Measurements from ENCODE around the gene PRXL2C. TPM values are rescaled to one million over a fixed set of nuclear protein-coding genes. Genes with fewer than 3 reads are reported as not detected.

The PRXL2C gene
- total and polyA plus RNA-seq, 10 of the 15 experiments (the other 5 are each of a cell fraction or from before 2014, with no cell fraction given): 4.0 to 16.0 (median 7.4) TPM

DNA sequence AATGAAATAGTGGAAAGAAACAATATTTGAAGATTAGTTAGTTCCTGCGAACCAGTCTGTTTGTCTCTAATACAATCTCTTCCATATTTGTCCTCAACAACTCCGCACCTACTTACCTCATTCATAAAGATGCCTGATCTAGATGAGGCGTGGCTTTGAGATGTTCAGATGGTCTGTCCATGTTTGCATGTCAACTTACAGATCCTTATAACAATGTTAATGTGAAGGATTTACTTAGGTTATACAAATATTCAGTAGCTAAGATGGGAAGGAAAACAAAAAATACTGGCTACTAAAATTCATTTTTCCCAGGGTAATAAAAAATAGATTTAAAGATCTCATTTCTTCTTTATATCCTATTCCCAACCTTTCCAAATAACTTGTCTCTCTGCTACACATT lies 43.8 kb downstream of the PRXL2C start:
- no peaks in the 10 kb centered on the region for H3K36me3 ChIP-seq (ENCODE audit: control insufficient read depth in 2 of 2, insufficient read depth in 2 of 2, low read length in 1 of 2)
- H3K9ac ChIP-seq (ENCODE audit: control insufficient read depth, insufficient read depth, low read length): no peak overlapping the region
- no peak overlapping the region for H3K4me3 ChIP-seq
- peaks cover 0 to 2% of the 10 kb centered on the region in 2 experiments; a peak in 2 of 4 replicates for H3K27me3 ChIP-seq (replicated peaks in 1 of 2; ENCODE audit: control insufficient read depth in 2 of 2, insufficient read depth in 2 of 2, low read length in 1 of 2)
- SMC1A ChIA-PET (ENCODE audit: uncharacterized antibody, unreplicated experiment): interaction anchor here (0.7 kb wide), 1 partner anchor 38 kb away, joined by 3 read pairs; no protein-coding TSS in a partner anchor
- ATAC-seq (no peak), FAIRE-seq (no peak), DNase-seq (ENCODE audit: low read depth, low spot score) (no peak)
- no peaks in the 10 kb centered on the region for H4K20me1 ChIP-seq (ENCODE audit: control insufficient read depth, insufficient read depth)
- POLR2A ChIA-PET: no interaction called here
- no peak overlapping the region for H2AFZ ChIP-seq (ENCODE audit: control insufficient read depth, low read depth, low read length)
- H3K79me2 ChIP-seq (ENCODE audit: control insufficient read depth, insufficient read depth, low read length): no peaks in the 10 kb centered on the region
- TF ChIP-seq FOS (IDR thresholded peaks at IDR 0.05; ENCODE audit: borderline replicate concordance, extremely low read depth, insufficient read length) (no peak), CREM (IDR thresholded peaks at IDR 0.05; ENCODE audit: low read depth) (no peak), RUNX3 (IDR thresholded peaks at IDR 0.05; ENCODE audit: low read length) (no peak), NFXL1 (IDR thresholded peaks at IDR 0.05; ENCODE audit: borderline replicate concordance) (no peak), ZBTB40 (IDR thresholded peaks at IDR 0.05; ENCODE audit: borderline replicate concordance) (no peak), NR2C1 (IDR thresholded peaks at IDR 0.05) (no peak), NFYB (IDR thresholded peaks at IDR 0.05; ENCODE audit: insufficient read depth, low read depth, low read length) (no peak), STAT3 (IDR thresholded peaks at IDR 0.05; ENCODE audit: low read depth, low read length) (no peak), PAX5 (IDR thresholded peaks at IDR 0.05; ENCODE audit: borderline replicate concordance, low read depth, low read length) (no peak), BHLHE40 (IDR thresholded peaks at IDR 0.05; ENCODE audit: borderline replicate concordance in 1 of 2, low read depth in 2 of 2, low read length in 1 of 2) (no peak), CHD4 (IDR thresholded peaks at IDR 0.05) (no peak), FOXM1 (IDR thresholded peaks at IDR 0.05; ENCODE audit: low read depth, low read length) (no peak), NBN (IDR thresholded peaks at IDR 0.05) (no peak)
- TF ChIP-seq, protein P1, sequence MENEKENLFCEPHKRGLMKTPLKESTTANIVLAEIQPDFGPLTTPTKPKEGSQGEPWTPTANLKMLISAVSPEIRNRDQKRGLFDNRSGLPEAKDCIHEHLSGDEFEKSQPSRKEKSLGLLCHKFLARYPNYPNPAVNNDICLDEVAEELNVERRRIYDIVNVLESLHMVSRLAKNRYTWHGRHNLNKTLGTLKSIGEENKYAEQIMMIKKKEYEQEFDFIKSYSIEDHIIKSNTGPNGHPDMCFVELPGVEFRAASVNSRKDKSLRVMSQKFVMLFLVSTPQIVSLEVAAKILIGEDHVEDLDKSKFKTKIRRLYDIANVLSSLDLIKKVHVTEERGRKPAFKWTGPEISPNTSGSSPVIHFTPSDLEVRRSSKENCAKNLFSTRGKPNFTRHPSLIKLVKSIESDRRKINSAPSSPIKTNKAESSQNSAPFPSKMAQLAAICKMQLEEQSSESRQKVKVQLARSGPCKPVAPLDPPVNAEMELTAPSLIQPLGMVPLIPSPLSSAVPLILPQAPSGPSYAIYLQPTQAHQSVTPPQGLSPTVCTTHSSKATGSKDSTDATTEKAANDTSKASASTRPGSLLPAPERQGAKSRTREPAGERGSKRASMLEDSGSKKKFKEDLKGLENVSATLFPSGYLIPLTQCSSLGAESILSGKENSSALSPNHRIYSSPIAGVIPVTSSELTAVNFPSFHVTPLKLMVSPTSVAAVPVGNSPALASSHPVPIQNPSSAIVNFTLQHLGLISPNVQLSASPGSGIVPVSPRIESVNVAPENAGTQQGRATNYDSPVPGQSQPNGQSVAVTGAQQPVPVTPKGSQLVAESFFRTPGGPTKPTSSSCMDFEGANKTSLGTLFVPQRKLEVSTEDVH (IDR thresholded peaks at IDR 0.05; ENCODE audit: low read depth, partially characterized antibody): no peak
- TF ChIP-seq, protein P2, sequence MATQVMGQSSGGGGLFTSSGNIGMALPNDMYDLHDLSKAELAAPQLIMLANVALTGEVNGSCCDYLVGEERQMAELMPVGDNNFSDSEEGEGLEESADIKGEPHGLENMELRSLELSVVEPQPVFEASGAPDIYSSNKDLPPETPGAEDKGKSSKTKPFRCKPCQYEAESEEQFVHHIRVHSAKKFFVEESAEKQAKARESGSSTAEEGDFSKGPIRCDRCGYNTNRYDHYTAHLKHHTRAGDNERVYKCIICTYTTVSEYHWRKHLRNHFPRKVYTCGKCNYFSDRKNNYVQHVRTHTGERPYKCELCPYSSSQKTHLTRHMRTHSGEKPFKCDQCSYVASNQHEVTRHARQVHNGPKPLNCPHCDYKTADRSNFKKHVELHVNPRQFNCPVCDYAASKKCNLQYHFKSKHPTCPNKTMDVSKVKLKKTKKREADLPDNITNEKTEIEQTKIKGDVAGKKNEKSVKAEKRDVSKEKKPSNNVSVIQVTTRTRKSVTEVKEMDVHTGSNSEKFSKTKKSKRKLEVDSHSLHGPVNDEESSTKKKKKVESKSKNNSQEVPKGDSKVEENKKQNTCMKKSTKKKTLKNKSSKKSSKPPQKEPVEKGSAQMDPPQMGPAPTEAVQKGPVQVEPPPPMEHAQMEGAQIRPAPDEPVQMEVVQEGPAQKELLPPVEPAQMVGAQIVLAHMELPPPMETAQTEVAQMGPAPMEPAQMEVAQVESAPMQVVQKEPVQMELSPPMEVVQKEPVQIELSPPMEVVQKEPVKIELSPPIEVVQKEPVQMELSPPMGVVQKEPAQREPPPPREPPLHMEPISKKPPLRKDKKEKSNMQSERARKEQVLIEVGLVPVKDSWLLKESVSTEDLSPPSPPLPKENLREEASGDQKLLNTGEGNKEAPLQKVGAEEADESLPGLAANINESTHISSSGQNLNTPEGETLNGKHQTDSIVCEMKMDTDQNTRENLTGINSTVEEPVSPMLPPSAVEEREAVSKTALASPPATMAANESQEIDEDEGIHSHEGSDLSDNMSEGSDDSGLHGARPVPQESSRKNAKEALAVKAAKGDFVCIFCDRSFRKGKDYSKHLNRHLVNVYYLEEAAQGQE (IDR thresholded peaks at IDR 0.05; ENCODE audit: low read depth, low read length): no peak
- CTCF ChIA-PET: interaction anchor here (0.8 to 0.9 kb wide), 2 partner anchors 170 to 285 kb away, joined by 3 read pairs; no protein-coding TSS in a partner anchor
- intact Hi-C loops (cut with micrococcal nuclease; ENCODE audit: unreplicated experiment) (no loop called here), in situ Hi-C loops (cut with MboI) (no loop called here)
- no peak overlapping the region for H3K27ac ChIP-seq (ENCODE audit: control insufficient read depth, insufficient read depth)
- RAD21 ChIA-PET (ENCODE audit: unreplicated experiment): interaction anchor here (0.6 to 0.7 kb wide), 2 partner anchors 35 to 159 kb away, joined by 3 to 4 read pairs; no protein-coding TSS in a partner anchor
- H3K4me2 ChIP-seq (ENCODE audit: control insufficient read depth, insufficient read depth): no peak overlapping the region
- H3K4me1 ChIP-seq (ENCODE audit: control insufficient read depth, insufficient read depth, low read length): no peaks in the 10 kb centered on the region
- no TSS peak for BruUV-seq (replicated peaks)
- H3K9me3 ChIP-seq (replicated peaks; ENCODE audit: control insufficient read depth, insufficient read depth, low read length): no peaks in the 10 kb centered on the region
- 48% methylated on average over 3 of the region's 3 CpGs for WGBS (ENCODE audit: insufficient coverage, insufficient replicate concordance, low lambda C conversion rate, missing lambda C conversion rate)
